ENCODE measurements around the gene MGAT5B.
"Not testable (repeated sequence)": the region's sequence is repeated elsewhere in the genome, so short reads cannot be mapped to it uniquely, and the experiment has no call there.

The MGAT5B gene

GRCh38 chr17:76951375-76951905, 83.2 kb downstream of the MGAT5B start:
- no peak for DNase-seq (ENCODE audit: low spot score)

DNA sequence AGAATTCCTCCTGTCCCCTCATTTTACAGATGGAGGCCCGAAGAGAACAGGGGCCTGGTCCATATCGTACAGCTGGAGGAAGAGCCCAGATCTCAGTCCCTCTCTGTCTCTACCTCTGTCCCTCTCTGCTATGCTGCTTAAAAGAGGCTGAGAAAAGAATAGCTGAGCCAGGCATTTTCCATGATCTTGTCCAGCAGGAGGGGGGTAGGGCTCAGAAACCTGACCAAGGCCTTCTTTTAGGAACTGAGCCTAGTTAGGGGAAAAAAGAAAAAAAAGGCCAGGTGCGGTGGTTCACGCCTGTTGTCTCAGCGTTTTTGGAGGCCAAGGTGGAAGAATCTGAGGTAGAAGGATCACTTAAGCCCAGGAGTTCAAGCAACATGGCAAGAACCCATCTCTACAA, 84.2 kb downstream of the MGAT5B start:
- no peak for DNase-seq (ENCODE audit: low spot score)

- no peak for DNase-seq (ENCODE audit: low spot score)
Measured at GRCh38 chr17:76953066-76953465, 84.9 kb downstream of the MGAT5B start.

DNA sequence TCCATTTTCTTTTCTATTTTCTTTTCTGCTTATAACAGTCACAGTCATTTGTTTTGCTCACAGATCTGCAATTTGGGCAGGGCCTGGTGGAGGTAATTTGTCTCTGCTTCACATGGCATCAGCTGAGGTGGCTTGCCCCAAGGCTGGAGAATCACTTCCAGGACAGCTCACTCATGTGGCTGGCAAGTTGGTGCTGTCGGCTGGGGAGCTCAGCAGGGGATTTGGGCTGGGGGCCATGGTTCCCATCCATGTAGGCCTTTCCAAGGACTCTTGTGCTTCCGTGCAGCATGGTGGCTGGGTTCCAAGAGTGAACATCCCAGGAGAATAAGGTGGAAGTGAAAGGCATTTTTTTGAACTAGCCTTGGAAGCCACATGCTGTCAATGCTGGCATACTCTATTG, 85.7 kb downstream of the MGAT5B start:
- DNase-seq (ENCODE audit: low spot score) = no peak

DNA sequence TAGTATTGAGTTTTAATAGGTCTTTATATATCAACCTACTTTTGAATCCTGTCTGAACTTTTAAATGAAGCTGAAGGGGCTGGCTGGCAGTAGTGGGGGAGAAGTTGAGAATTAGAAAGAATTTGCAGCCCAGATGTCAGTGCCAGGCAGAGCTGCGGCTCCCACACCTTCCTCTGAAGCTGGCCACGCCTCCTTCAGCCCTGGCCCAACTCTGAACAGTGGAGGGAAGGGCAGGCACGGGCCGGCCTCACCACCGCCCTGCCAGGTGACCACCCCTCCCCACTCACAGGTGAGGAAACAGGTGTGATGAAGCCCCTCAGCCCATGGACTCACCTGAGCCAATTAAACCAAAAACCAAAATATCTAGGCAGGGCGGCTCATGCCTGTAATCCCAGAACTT, 87.0 kb downstream of the MGAT5B start:
- DNase-seq (ENCODE audit: low spot score) = no peak

DNA sequence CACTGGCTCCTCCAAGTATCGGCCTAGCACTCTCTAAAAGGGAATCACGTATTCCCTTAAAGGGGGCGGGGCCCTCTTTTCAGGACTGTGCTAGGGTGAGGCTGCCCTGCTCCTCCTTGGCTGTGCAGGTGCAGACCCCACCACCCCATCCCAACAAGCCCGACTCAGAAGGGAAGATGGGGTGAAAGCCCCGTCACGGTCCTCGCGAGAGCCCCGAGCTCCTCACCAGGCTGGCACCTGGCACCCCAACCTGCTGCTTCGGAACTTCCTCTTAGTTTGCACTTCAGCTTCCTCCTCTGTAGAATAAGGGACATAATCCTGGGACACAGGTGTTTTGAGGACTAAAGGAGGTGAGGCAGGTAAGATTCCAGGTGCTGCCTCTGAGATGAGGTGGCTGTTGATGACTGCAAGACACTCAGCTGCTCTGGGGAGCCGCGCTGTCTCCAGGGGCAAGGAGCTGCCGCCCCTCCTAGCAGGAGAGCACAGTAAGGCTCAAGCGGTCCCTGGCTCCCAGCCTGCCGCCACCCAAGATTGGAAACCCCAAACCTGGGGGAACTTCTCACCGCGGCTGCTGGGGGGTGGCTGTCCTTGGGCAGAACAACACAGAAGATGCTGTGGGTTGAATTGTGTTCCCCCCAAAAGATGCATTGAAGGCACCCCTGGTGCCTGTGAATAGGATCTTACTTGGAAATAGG, 88.8 kb downstream of the MGAT5B start:
- no peak for DNase-seq (ENCODE audit: low spot score)

DNA sequence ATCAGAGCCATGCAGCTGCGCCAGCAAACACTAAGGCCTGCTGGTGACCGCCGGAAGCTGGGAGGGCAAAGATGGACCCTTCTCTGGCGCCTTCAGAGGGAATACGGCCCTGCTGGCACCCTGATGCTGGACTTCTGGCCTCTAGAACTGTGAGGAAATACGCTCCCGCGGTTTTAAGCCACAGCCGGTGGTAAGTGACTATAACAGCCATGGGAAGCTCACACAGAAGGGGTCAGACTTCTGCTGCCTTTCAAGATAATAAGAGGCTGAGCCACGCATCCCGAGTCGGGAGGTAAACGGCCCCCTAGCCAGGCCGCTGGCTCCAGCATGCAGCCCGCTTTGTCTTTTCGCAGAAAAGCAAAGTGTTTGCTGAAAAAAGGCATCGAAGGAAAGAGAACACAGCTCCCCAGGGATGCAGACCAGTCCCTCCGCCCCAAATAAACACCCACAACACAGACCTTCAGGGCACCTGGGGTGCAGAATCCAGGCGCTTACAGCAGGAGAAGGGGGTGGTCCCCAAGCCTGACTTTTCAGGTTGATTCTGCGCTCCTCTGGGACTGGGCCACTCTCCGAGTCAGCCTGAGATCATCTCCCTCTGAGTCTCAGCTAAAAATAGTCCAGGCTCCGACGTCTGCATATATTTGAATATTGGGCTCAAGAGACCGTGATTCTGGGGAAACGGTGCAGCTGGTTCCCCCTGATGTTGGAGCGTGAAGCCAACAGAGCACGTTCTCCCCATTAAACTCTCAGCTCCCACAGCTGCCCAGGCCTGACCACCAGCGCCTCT, 89.7 kb downstream of the MGAT5B start:
- no peak for DNase-seq (ENCODE audit: low spot score)

DNA sequence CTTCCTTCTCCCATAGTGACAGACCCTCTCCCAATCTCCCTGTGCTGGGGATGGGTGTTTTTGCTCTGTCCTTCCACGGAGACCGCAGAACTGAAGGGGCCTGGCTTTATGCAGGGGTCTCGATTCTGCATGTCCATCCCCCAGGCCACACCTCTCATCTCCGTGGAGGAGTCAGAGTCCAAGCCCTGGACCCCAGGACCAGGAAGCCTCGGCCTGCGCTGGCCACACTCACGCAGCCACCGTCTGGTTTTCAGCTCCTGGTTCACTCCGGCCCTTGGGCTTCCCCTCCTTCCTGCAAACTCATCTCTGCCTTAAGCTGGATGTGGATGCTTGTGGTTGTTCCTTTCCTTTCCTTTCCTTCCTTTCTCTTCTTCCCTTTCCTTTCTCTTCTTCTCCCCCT, 90.8 kb downstream of the MGAT5B start:
- no peak for DNase-seq (ENCODE audit: low spot score)

GRCh38 chr17:76961869-76962268, 93.7 kb downstream of the MGAT5B start:
- no peak for DNase-seq (ENCODE audit: low spot score)

DNA sequence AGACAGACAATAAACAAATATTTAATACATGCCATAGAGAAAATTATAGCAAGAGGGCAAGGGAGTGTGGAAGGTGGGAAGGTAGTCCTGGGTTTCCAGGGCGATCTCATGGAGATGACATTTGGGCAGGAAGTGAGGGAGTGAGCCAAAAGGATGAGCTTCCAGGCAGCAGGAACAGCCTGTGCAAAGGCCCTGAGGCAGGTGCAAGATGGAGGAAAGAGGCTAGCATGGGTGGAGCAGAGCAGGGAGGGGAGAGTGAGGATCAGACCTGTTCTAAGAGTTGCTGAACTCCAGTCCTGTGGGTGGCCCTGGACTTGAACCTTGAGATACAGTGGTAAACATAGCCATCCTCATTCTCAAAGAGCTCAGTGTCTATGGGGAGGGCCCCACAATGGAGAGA, 94.7 kb downstream of the MGAT5B start:
- no peak for DNase-seq (ENCODE audit: low spot score)

DNA sequence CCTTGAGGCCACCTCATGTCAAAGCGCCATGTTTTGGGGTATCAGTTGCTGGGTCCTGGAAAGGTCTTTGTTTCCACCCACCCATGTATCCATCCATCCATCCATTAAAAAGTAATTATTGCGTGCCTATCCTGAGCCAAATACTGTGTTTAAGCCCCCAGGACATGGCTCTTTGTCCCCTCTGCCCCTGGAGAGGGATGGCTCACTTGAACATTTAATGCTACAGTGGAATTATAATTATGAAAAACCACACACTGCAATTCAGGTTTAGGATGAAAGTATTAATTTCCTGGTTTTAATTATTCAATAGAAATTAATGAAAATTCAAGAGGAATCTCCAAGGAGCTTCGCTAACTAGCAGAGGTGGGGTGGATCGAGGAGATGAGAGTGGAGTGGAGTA, 97.8 kb downstream of the MGAT5B start:
- DNase-seq (ENCODE audit: low spot score) = no peak

GRCh38 chr17:76966486-76967181, 98.4 kb downstream of the MGAT5B start:
- no peak for DNase-seq (ENCODE audit: low spot score)

GRCh38 chr17:76967762-76968161, 99.6 kb downstream of the MGAT5B start:
- DNase-seq (ENCODE audit: low spot score) = no peak

DNA sequence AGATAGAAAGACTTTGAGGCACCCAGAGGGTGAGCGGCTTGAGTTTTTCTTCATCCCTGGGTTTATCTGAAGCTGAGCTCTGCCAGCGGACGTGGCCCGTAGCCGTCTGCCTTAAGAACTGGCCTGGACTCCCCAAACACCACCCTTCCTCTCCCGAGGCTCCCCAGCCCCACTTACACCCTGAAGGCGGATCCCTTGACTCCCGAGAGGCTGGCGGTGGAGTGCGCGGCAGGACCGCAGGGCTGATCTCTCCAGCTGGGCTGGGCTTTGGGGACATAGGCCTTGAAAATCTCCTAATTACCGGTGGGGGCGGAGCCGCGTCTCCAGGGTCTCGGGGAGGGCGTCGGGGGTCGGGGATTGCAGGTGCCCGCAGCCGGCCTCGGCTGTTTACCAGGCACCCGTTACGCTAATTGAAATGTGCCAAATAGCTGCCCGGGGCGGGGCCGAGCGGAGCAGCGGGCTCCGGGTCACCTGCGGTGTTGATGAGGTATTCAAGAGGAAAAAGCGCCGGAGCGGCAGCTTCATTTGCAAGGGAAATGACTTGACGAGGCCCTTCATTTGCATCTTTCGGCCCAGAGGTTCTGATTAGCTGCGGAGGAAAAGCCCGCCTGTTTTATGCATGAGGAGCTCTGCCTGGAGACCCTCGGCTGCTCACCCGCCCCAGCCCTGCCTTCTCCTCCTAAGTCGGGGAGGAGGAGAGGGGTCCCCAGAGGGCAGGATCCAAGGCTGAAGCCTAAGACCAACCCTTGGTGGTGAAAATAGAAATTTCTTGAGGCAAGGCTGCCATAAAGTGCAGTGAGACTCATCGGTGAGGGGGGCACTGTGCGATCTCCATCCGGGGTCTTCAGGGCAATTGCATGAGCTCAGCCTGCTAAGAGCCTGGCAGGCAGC, 100.7 kb downstream of the MGAT5B start:
- peak; percentile 25 for DNase-seq (ENCODE audit: low spot score)

DNA sequence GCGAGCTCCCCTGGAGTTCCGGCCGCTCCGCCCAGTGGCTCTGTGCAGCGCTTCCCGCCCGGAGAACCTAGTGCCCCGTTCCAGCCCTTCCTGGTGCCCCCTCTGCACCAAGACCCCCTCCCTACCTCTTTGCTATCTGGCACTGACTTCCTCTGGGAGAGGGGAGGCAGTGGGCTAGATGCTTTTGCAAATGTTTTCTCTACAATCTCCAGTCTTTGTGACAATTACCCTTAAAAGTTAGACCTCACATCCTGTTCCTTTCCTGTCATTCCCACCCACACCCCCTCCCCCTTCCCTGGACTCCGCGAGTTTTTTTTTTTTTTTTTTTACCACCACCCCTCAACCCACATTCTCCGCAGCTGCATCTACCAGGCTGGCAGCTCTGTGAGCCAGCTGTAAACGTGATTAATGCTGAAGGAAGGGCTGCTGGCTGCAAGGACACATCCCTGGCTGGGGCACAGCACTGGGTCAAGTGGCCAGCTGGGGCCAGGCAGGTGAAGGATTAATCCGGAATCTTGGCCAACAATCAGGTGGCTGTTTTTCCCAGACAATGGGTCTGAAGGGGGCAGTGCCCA, 101.5 kb downstream of the MGAT5B start:
- DNase-seq (ENCODE audit: low spot score) = no peak

- DNase-seq (ENCODE audit: low spot score) = not testable (repeated sequence)
Measured at GRCh38 chr17:76970228-76970627, 102.0 kb downstream of the MGAT5B start.

DNA sequence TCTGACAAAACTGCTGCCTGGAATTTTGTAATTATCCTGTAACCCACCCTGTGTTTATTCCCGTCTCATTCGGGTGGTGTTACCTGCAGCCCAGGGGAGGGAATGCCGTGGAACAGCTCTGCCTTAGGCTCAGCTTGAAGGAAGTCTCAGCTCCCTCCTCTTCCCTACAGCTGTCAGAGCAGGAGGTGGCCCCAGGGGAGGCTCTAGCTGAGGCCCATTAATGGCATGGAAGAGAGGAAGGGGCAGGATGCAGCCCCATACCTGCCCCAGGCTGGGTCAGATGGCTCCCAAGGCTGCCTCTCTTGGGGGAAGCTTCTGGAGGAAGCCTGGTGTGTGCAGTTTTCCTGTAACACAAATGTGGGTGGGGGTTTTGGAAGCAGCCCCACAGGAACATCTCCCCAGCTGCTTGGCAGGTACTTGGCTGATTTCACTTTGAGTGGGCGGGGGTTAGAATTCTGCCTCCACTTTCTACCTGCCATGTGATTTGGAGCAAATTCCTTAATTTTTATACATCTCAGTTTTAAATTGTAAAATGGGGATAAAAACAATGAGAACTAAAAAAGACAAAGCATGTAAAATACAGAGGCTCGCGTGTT, 103.9 kb downstream of the MGAT5B start:
- no peak for DNase-seq (ENCODE audit: low spot score)

DNA sequence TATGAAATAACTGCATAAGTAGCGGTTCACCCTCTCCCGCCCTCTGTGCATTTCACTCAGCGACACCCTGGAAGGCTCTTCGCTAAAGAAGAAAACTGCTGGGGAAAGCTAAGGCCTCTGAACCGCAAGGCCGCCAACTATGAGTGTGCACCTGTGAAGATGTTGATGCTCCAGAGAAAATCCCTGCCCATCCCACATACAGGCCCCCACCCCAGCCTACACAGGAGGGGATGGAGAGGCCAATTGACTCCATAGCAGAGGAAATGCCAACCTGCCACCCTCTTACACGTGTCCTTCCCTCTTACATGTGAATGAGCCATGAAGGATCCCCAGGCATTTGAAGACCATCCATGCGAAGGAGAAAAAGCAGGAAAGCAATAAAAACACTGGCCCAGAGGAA, 104.8 kb downstream of the MGAT5B start:
- no peak for DNase-seq (ENCODE audit: low spot score)

DNA sequence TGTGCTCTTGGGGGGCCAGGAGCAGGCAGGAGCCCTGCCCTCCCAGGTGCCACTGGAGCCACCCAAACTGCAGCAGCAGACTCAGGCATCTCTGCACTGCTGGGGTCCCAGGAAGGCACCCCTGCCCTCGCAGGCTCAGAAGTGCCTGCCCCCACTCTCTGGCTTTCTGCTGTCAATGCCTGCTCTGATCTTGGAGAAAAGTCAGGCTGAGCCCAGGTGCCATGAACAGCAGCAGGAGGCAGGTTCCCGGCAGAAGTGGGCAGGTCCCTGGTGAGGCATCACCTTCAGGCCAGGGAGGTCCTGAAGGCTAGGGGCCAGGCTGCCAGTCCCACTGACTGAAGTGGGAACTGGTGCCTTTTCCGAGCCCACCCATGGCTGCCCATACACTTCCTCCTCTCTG, 106.5 kb downstream of the MGAT5B start:
- no peak for DNase-seq (ENCODE audit: low spot score)

- not testable (repeated sequence) for DNase-seq (ENCODE audit: low spot score)
Measured at GRCh38 chr17:76978050-76978449, 109.8 kb downstream of the MGAT5B start.
